ENCODE results near the gene KRT1. TPM values are rescaled to one million over a fixed set of nuclear protein-coding genes. Genes with fewer than 3 reads are reported as not detected.

Gene KRT1
- total RNA-seq, 1 experiment from 2014 or later, result not detected

- no TSS peak for BruUV-seq (replicated peaks)
- CTCF ChIA-PET, result no interaction called here
- no peaks in the 10 kb centered on the region for H3K4me1 Mint-ChIP-seq (ENCODE audit: low read depth, unreplicated experiment)
- H3K27me3 Mint-ChIP-seq (ENCODE audit: unreplicated experiment), result peaks cover 90% of the 10 kb centered on the region
- intact Hi-C loops (cut with micrococcal nuclease; ENCODE audit: unreplicated experiment), result no loop called here
- no peak for DNase-seq
- H3K9me3 Mint-ChIP-seq (ENCODE audit: low read depth, unreplicated experiment), result no peaks in the 10 kb centered on the region
- H3K36me3 Mint-ChIP-seq (ENCODE audit: insufficient read depth, unreplicated experiment), result no peaks in the 10 kb centered on the region
- no peak overlapping the region for H3K27ac Mint-ChIP-seq (ENCODE audit: unreplicated experiment)
- no peak overlapping the region for H3K4me3 Mint-ChIP-seq (ENCODE audit: low read depth, unreplicated experiment)
- TF ChIP-seq CTCF (IDR thresholded peaks at IDR 0.05; ENCODE audit: unreplicated experiment), result no peak
These were observed 51.4 kb downstream of the KRT1 start for GRCh38 chr12:52628841-52629240.

GRCh38 chr12:52628111-52628507 lies 52.1 kb downstream of the KRT1 start:
- intact Hi-C loops (cut with micrococcal nuclease; ENCODE audit: unreplicated experiment), result no loop called here
- Mint-ChIP-seq H3K9me3 (ENCODE audit: low read depth, unreplicated experiment) (no peaks in the 10 kb centered on the region), H3K4me3 (ENCODE audit: low read depth, unreplicated experiment) (no peak overlapping the region), H3K27me3 (ENCODE audit: unreplicated experiment) (peaks cover 90% of the 10 kb centered on the region), H3K36me3 (ENCODE audit: insufficient read depth, unreplicated experiment) (no peaks in the 10 kb centered on the region), H3K4me1 (ENCODE audit: low read depth, unreplicated experiment) (no peaks in the 10 kb centered on the region), H3K27ac (ENCODE audit: unreplicated experiment) (no peak overlapping the region)
- DNase-seq, result no peak
- BruUV-seq (replicated peaks), result no TSS peak
- TF ChIP-seq CTCF (IDR thresholded peaks at IDR 0.05; ENCODE audit: unreplicated experiment), result no peak
- CTCF ChIA-PET, result no interaction called here

DNA sequence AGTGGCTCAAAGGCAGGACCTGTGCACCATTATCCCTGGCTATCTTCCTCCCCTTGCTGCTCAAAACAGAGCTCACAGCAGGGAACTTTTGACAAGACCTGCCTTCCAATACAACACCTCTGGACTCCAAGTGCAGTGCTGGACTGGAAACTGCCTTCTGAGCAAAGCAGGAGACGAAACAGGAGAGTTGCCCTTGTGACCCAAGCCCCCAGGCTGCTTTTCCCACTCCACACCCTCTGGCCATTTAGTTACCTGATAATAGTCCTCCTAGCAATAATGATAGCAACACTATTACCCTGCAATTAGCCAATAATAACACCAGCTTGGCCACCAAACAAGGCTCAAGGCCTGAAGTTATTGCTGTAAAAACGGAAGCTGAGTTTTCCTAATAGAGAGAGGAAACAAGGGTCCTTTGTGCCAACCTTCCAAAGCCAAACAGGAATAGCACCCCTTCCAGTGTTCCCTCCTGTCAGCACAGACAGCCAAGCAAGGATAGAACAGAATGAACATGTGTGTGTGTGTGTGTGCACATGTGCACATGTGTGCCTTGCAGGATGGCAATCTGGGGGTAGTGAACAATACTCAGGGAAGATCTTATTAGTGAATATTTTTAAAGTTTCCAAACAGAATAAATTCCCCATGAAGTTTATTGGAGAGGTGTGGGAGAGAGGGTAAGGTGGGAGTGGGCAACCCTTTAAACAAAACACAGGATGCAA lies 52.7 kb downstream of the KRT1 start:
- H3K4me3 Mint-ChIP-seq (ENCODE audit: low read depth, unreplicated experiment), result no peak overlapping the region
- intact Hi-C loops (cut with micrococcal nuclease; ENCODE audit: unreplicated experiment), result no loop called here
- H3K27ac Mint-ChIP-seq (ENCODE audit: unreplicated experiment), result no peak overlapping the region
- BruUV-seq (replicated peaks), result no TSS peak
- peaks cover 91% of the 10 kb centered on the region for H3K27me3 Mint-ChIP-seq (ENCODE audit: unreplicated experiment)
- H3K4me1 Mint-ChIP-seq (ENCODE audit: low read depth, unreplicated experiment), result no peaks in the 10 kb centered on the region
- DNase-seq, result no peak
- no peak for TF ChIP-seq CTCF (IDR thresholded peaks at IDR 0.05; ENCODE audit: unreplicated experiment)
- CTCF ChIA-PET, result no interaction called here
- no peaks in the 10 kb centered on the region for H3K36me3 Mint-ChIP-seq (ENCODE audit: insufficient read depth, unreplicated experiment)
- no peaks in the 10 kb centered on the region for H3K9me3 Mint-ChIP-seq (ENCODE audit: low read depth, unreplicated experiment)

Other genes with a start within 250 kb of the KRT1 start
- not detected in 2 replicates for gene KRT75, start 246.0 kb downstream of the KRT1 start, total RNA-seq (2022)
- gene KRT6B, start 228.3 kb downstream of the KRT1 start, total RNA-seq (2022), result 2.2 and 5.6 TPM in 2 replicates
- gene KRT6C, start 206.6 kb downstream of the KRT1 start, total RNA-seq (2022), result not detected in 2 replicates
- 0.24 TPM in 1 of 2 replicates, not detected in the other for gene KRT6A, start 187.2 kb downstream of the KRT1 start, total RNA-seq (2022)
- 0.32 and 1.3 TPM in 2 replicates for gene KRT5, start 160.0 kb downstream of the KRT1 start, total RNA-seq (2022)
- gene KRT71, start 127.3 kb downstream of the KRT1 start, total RNA-seq (2022), result not detected in 2 replicates
- gene KRT74, start 106.6 kb downstream of the KRT1 start, total RNA-seq (2022), result not detected in 2 replicates
- not detected in 2 replicates for gene KRT72, start 78.9 kb downstream of the KRT1 start, total RNA-seq (2022)
- gene KRT73, start 61.8 kb downstream of the KRT1 start, total RNA-seq (2022), result not detected in 2 replicates
- gene KRT2, start 28.2 kb downstream of the KRT1 start, total RNA-seq (2022), result not detected in 2 replicates
- not detected in 2 replicates for gene KRT77, start 23.1 kb upstream of the KRT1 start, total RNA-seq (2022)
- not detected in 2 replicates for gene KRT76, start 96.9 kb upstream of the KRT1 start, total RNA-seq (2022)
- not detected in 2 replicates for gene KRT3, start 115.7 kb upstream of the KRT1 start, total RNA-seq (2022)
- not detected in 2 replicates for gene KRT4, start 133.7 kb upstream of the KRT1 start, total RNA-seq (2022)
- 0.24 TPM in 1 of 2 replicates, not detected in the other for gene KRT79, start 153.9 kb upstream of the KRT1 start, total RNA-seq (2022)
- 0.59 and 0.69 TPM in 2 replicates for gene KRT78, start 168.6 kb upstream of the KRT1 start, total RNA-seq (2022)
- 2,474 and 2,821 TPM in 2 replicates for gene KRT8, start 224.7 kb upstream of the KRT1 start, total RNA-seq (2022)